ENCODE measurements around the gene RPL13. TPM values are rescaled to one million over a fixed set of nuclear protein-coding genes. Genes with fewer than 3 reads are reported as not detected.
"Not testable (repeated sequence)": the region's sequence is repeated elsewhere in the genome, so short reads cannot be mapped to it uniquely, and the experiment has no call there.

Gene RPL13
- total RNA-seq, 1 donor from 2014 or later, result 2,389 TPM

GRCh38 chr16:89563639-89564392, 3.3 kb downstream of the RPL13 start:
- DNase-seq (ENCODE audit: low spot score), result no peak

- DNase-seq (ENCODE audit: low spot score), result no peak
These were observed 4.2 kb downstream of the RPL13 start for GRCh38 chr16:89564476-89565255.

- DNase-seq (ENCODE audit: low spot score), result no peak
These were observed 4.7 kb downstream of the RPL13 start for GRCh38 chr16:89565256-89565505.

GRCh38 chr16:89565506-89566372, 5.3 kb downstream of the RPL13 start:
- peak; percentile 67 for DNase-seq (ENCODE audit: low spot score)

GRCh38 chr16:89567656-89568594, 7.4 kb downstream of the RPL13 start:
- no peak for DNase-seq (ENCODE audit: low spot score)

- no peak for DNase-seq (ENCODE audit: low spot score)
These were observed 9.2 kb downstream of the RPL13 start for GRCh38 chr16:89569506-89570341.

GRCh38 chr16:89570342-89570923, 10.0 kb downstream of the RPL13 start:
- no peak for DNase-seq (ENCODE audit: low spot score)

- DNase-seq (ENCODE audit: low spot score), result not testable (repeated sequence)
These were observed 10.6 kb downstream of the RPL13 start for GRCh38 chr16:89570983-89571598.

GRCh38 chr16:89571636-89572035, 11.2 kb downstream of the RPL13 start:
- DNase-seq (ENCODE audit: low spot score), result no peak

GRCh38 chr16:89572073-89572484, 11.6 kb downstream of the RPL13 start:
- no peak for DNase-seq (ENCODE audit: low spot score)

- no peak for DNase-seq (ENCODE audit: low spot score)
These were observed 12.2 kb downstream of the RPL13 start for GRCh38 chr16:89572485-89573205.

GRCh38 chr16:89573826-89574680, 13.6 kb downstream of the RPL13 start:
- no peak for DNase-seq (ENCODE audit: low spot score)

GRCh38 chr16:89574681-89575246, 14.3 kb downstream of the RPL13 start:
- DNase-seq (ENCODE audit: low spot score), result no peak

- DNase-seq (ENCODE audit: low spot score), result no peak
These were observed 15.0 kb downstream of the RPL13 start, which contains the start of gene CPNE7 for GRCh38 chr16:89575247-89576152. Gene CPNE7, plus strand, starts transcription at chr16:89575758. Its CDS starts 140 bp downstream, at chr16:89575898.

GRCh38 chr16:89576153-89577054, 15.9 kb downstream of the RPL13 start:
- no peak for DNase-seq (ENCODE audit: low spot score)

Data from ureter (tissue), 1 donor.